ENCODE data around the gene RALGDS. TPM values are rescaled to one million over a fixed set of nuclear protein-coding genes. Genes with fewer than 3 reads are reported as not detected.
A peak's percentile ranks its signal among the peaks of the same experiment; 100 is the strongest.

Gene RALGDS
- total RNA-seq, 2 experiments from 2014 or later, result 130 to 134 TPM

DNA sequence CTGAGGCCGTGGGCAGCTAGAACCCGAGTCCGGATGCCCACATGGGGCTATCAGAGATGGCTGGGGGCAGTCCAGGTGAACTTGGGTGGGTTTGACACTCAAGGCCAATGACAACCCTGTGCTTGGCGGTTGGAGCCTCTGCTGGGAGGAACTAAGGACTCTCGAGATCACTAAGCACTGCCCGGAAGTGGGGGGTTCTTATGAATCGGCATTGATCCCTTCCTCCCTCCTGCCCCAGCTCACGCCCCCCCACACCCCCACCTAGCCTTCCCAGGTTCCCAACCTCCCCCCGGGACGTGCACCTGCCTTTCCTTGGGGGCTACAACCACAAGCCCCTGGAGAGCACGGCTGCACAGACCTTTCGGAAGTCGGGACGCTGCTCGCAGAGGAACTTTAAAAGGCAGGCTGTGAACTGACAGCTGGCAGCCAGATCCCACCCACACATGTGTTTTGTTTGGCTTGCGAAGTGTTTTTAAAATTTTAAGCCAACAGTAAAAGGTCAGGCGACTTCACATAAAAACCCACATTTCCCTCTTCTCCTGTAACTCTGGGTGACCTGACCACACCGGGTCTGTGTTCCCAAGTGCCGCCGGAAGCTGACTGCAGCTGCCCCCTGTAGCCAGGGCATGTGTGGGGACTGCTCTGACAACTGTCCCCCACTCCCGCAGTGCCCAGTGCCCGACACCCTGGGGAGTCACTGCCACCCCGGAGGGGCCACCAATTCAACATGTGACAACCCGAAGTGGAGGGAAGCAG is 5.1 kb upstream of the RALGDS start:
- Mint-ChIP-seq H3K27me3 (no peaks in the 10 kb centered on the region), H3K4me1 (peaks cover 58% of the 10 kb centered on the region), H3K36me3 (peaks cover 10% of the 10 kb centered on the region), H3K9me3 (no peaks in the 10 kb centered on the region), H3K4me3 (peak overlapping the region; percentile 62), H3K27ac (peak overlapping the region; percentile 73)
- DNase-seq (no peak), ATAC-seq (ENCODE audit: low read depth) (no peak)
- POLR2A ChIA-PET, result interaction anchor here (0.7 to 1.3 kb wide), 5 partner anchors 8 to 1013 kb away, joined by 3 to 6 read pairs (median 4); partner anchors contain the start of gene GTF3C5

DNA sequence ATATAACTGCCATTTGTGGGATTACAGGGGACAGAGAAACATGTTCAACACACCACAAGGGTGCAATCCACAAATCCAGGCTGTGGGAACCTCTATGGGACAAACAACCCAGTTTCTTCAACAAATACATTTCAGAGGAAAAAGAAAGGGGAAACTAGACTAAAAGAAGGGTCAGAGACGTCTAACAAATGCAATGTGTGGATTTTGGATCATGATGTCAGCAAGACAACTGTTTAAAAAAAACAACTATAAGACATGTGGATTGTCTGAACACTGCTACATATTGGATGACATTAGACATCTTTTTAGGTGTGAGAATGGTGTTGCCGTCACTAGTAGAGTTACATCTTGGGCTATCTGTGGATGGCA is 3.9 kb upstream of the RALGDS start:
- no peak for ATAC-seq (ENCODE audit: low read depth)
- Mint-ChIP-seq H3K4me3 (peak overlapping the region; percentile 35), H3K4me1 (peaks cover 55% of the 10 kb centered on the region), H3K9me3 (no peaks in the 10 kb centered on the region), H3K27me3 (no peaks in the 10 kb centered on the region), H3K27ac (peak overlapping the region; percentile 38), H3K36me3 (peaks cover 10% of the 10 kb centered on the region)
- POLR2A ChIA-PET, result interaction anchor here (1.2 kb wide), 1 partner anchor 9 kb away, joined by 3 read pairs; no protein-coding TSS in a partner anchor
- no peak for DNase-seq

GRCh38 chr9:133124123-133124906 is 3.3 kb upstream of the RALGDS start:
- H3K9me3 Mint-ChIP-seq, result no peaks in the 10 kb centered on the region
- H3K27ac Mint-ChIP-seq, result peak overlapping the region; percentile 69
- DNase-seq (no peak), ATAC-seq (ENCODE audit: low read depth) (no peak)
- H3K36me3 Mint-ChIP-seq, result peaks cover 10% of the 10 kb centered on the region
- POLR2A ChIA-PET, result no interaction called here
- no peaks in the 10 kb centered on the region for H3K27me3 Mint-ChIP-seq
- H3K4me1 Mint-ChIP-seq, result peaks cover 55% of the 10 kb centered on the region
- H3K4me3 Mint-ChIP-seq, result peak overlapping the region; percentile 1

GRCh38 chr9:133122935-133123611 is 2.0 kb upstream of the RALGDS start:
- POLR2A ChIA-PET, result interaction anchor here (0.8 to 2.1 kb wide), 3 partner anchors 8 to 21 kb away, joined by 3 to 8 read pairs (median 3); no protein-coding TSS in a partner anchor
- DNase-seq (no peak), ATAC-seq (ENCODE audit: low read depth) (no peak)
- peaks cover 55% of the 10 kb centered on the region for H3K4me1 Mint-ChIP-seq
- no peaks in the 10 kb centered on the region for H3K27me3 Mint-ChIP-seq
- H3K27ac Mint-ChIP-seq, result peak overlapping the region; percentile 69
- peaks cover 10% of the 10 kb centered on the region for H3K36me3 Mint-ChIP-seq
- no peaks in the 10 kb centered on the region for H3K9me3 Mint-ChIP-seq
- H3K4me3 Mint-ChIP-seq, result no peak overlapping the region

DNA sequence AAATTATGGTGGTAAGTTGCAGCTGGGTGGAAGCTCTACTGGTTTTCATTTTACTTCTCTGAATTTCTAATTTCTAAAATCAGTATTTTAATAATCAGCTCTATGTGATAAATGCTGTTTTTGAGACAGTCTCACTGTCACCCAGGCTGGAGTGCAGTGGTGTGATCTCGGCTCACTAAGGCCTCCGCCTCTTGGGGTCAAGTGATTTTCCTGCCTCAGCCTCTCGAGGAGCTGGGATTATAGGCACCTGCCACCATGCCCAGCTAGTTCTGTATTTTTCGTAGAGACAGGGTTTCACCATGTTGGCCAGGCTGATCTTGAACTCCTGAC is 1.5 kb upstream of the RALGDS start:
- Mint-ChIP-seq H3K4me3 (no peak overlapping the region), H3K27ac (peak overlapping the region; percentile 93), H3K27me3 (no peaks in the 10 kb centered on the region), H3K4me1 (peaks cover 54% of the 10 kb centered on the region), H3K9me3 (no peaks in the 10 kb centered on the region), H3K36me3 (peaks cover 5% of the 10 kb centered on the region)
- DNase-seq (no peak), ATAC-seq (ENCODE audit: low read depth) (no peak)
- POLR2A ChIA-PET, result interaction anchor here (0.8 to 2.1 kb wide), 3 partner anchors 8 to 22 kb away, joined by 3 to 8 read pairs (median 3); no protein-coding TSS in a partner anchor

DNA sequence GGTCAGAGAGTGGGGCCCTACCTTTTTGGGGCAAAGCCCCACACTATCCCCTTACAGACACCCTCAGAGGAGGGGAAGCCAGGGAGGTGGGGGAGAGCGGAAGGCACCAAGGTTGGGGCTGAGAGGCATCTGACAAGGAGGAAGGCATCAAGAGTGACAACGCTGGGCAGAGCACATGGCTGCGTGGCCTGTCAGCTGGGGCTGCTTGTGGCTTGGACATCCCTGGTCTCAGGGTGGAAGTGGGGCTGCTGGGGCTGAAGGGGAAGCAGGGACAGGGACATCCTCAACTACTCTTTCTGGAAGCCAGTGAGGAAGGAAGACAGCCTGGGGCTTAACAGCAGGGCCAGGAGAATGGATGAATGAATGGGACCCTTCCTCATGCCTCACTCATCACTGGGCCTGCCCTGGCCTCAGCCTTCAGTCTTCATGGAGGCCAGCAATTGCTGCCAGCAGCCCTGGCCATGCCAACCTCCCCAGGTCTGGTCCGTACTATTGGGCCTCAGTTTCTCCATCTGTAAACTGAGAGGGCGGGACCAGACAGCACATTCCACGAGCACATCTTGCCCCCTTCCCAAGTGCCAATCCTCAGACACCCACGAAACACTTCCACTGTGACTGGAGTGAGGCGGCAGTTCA is 993 bp upstream of the RALGDS start:
- ATAC-seq (ENCODE audit: low read depth), result peak; percentile 35
- POLR2A ChIA-PET, result interaction anchor here (1.6 to 2.1 kb wide), 2 partner anchors 9 to 12 kb away, joined by 6 to 8 read pairs; no protein-coding TSS in a partner anchor
- H3K27me3 Mint-ChIP-seq, result no peaks in the 10 kb centered on the region
- peak; percentile 63 for DNase-seq
- H3K4me3 Mint-ChIP-seq, result peak overlapping the region; percentile 71
- H3K36me3 Mint-ChIP-seq, result peaks cover 4% of the 10 kb centered on the region
- H3K9me3 Mint-ChIP-seq, result no peaks in the 10 kb centered on the region
- H3K4me1 Mint-ChIP-seq, result peaks cover 52% of the 10 kb centered on the region
- peak overlapping the region; percentile 93 for H3K27ac Mint-ChIP-seq

DNA sequence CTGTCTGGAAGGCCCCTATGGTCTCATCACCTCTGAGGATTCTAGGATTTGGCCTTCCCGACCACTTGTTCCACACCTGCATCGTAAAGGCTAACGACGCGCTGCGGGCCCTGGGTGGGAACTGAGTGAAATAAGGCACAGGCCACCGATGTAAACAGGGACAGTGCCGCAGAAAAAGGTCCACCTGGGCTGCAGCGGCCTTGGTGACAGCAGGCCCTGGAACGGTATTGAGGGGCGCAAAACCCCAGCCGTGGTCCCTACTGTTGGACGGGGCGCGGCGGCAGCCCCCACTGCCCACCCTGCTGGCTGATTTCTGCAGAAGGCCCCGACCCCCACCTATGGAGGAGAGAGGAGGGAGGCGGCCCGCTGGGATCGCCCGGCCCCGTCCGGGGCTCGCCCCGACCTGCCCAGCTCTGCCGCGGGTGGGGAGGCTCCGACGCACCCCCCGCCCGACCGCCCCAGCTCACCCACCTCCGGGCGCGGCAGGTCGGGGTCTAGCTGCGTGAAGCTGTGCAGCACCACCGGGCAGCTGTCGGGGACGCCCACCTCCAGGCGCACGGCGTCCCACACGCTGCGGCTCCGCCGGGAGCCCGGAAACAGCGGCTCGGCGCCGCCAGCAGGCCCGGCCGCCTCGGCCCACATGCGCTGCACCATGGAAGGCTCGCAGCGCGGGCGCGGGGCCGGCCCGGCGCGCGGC is 391 bp downstream of the RALGDS start:
- Mint-ChIP-seq H3K4me3 (peak overlapping the region; percentile 76), H3K9me3 (no peaks in the 10 kb centered on the region), H3K36me3 (no peaks in the 10 kb centered on the region), H3K4me1 (peaks cover 46% of the 10 kb centered on the region), H3K27me3 (no peaks in the 10 kb centered on the region), H3K27ac (peak overlapping the region; percentile 69)
- DNase-seq (no peak), ATAC-seq (ENCODE audit: low read depth) (no peak)
- POLR2A ChIA-PET, result interaction anchor here (1.4 to 1.6 kb wide), 2 partner anchors 13 to 24 kb away, joined by 5 to 6 read pairs; no protein-coding TSS in a partner anchor

GRCh38 chr9:133119846-133120500 is 1.1 kb downstream of the RALGDS start:
- H3K27ac Mint-ChIP-seq, result peak overlapping the region; percentile 21
- DNase-seq (no peak), ATAC-seq (ENCODE audit: low read depth) (no peak)
- H3K27me3 Mint-ChIP-seq, result no peaks in the 10 kb centered on the region
- no peaks in the 10 kb centered on the region for H3K36me3 Mint-ChIP-seq
- H3K9me3 Mint-ChIP-seq, result no peaks in the 10 kb centered on the region
- H3K4me3 Mint-ChIP-seq, result peak overlapping the region; percentile 76
- peaks cover 48% of the 10 kb centered on the region for H3K4me1 Mint-ChIP-seq
- POLR2A ChIA-PET, result interaction anchor here (0.6 to 1.3 kb wide), 2 partner anchors 60 to 173 kb away, joined by 3 read pairs; no protein-coding TSS in a partner anchor

DNA sequence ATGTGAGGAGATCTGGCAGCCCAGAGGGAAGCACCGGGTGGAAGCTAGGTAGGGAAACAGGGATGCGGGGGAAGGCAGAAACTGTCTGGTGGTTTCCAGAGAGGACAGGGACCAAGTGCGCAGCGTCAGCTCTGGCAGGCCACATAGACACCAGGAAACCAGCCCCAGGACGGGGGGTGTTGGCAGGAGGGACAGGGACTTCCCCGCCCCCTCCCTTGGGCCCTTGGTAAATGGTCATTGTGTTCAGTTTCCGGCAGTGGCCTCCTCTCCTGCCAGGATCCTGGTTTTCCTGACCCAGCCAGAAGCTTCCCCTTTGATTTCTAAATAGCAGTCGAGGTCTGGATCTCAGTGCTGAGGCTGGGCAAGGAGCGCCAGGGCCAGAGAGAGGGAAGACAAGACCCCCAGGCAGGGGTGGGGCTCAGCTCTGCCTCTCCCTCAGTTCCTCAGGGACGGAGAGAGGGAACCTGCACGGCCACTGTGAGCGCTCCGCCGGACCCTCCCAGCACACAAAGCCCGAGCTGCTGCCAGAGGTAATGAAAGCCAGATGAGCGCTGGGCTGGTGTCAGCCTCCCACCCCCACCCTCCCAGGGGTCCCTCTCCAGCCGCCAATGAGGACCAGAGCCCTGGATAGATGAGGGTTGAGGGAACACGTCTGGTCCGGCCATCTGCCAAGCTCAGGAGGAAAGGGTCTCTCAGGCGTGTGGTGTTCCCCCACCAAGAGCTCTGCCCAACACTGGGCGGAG is 1.8 kb downstream of the RALGDS start:
- no peak for DNase-seq

DNA sequence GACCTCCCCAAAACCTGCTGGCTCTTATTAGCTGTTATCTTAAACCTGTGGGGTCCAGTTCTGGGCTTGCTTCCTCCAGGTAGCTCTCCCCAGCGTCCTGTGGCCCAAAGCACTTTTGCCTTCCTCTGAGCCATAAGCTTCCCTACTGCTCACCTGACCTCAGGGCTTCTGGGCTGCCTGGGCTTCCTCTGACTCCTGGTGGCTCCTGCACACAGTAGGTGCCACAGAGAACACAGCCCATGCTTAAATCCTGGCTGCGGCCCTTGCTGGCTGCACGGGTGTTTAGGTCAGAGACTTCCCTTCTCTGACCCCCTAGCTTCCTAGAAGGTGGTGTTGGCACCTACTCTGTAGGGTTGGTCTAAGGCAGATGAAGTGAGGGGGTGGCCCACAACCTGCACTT is 2.5 kb downstream of the RALGDS start:
- Mint-ChIP-seq H3K27me3 (no peaks in the 10 kb centered on the region), H3K4me1 (peaks cover 44% of the 10 kb centered on the region), H3K9me3 (no peaks in the 10 kb centered on the region), H3K27ac (no peak overlapping the region), H3K4me3 (peak overlapping the region; percentile 2), H3K36me3 (no peaks in the 10 kb centered on the region)
- DNase-seq (no peak), ATAC-seq (ENCODE audit: low read depth) (no peak)
- POLR2A ChIA-PET, result interaction anchor here (1.0 kb wide), 1 partner anchor 26 kb away, joined by 5 read pairs; no protein-coding TSS in a partner anchor

More for the DNA sequence above, 1.8 kb downstream of the RALGDS start:
- H3K9me3 Mint-ChIP-seq, result no peaks in the 10 kb centered on the region
- no peaks in the 10 kb centered on the region for H3K36me3 Mint-ChIP-seq
- POLR2A ChIA-PET, result interaction anchor here (0.6 to 1.3 kb wide), 2 partner anchors 59 to 172 kb away, joined by 3 read pairs; no protein-coding TSS in a partner anchor
- H3K27ac Mint-ChIP-seq, result no peak overlapping the region
- H3K4me1 Mint-ChIP-seq, result peaks cover 47% of the 10 kb centered on the region
- H3K27me3 Mint-ChIP-seq, result no peaks in the 10 kb centered on the region
- no peak for ATAC-seq (ENCODE audit: low read depth)
- H3K4me3 Mint-ChIP-seq, result peak overlapping the region; percentile 2

- Mint-ChIP-seq H3K4me3 (no peak overlapping the region), H3K27ac (no peak overlapping the region), H3K27me3 (no peaks in the 10 kb centered on the region), H3K4me1 (peaks cover 46% of the 10 kb centered on the region), H3K36me3 (no peaks in the 10 kb centered on the region), H3K9me3 (no peaks in the 10 kb centered on the region)
- DNase-seq (no peak), ATAC-seq (ENCODE audit: low read depth) (no peak)
- POLR2A ChIA-PET, result interaction anchor here (1.0 kb wide), 1 partner anchor 26 kb away, joined by 5 read pairs; no protein-coding TSS in a partner anchor
Observed at GRCh38 chr9:133118179-133118520, 2.9 kb downstream of the RALGDS start.

Data from activated naive CD8-positive, alpha-beta T cell treated with anti-CD3 and anti-CD28 coated beads, Interleukin-2, amount 10 ng/mL, durations not matched to agents 7 days and 5 days (primary cell).